Colonic mucosa (tissue), 4 donors: ENCODE data around the gene FRYL. TPM values are rescaled to one million over a fixed set of nuclear protein-coding genes. Genes with fewer than 3 reads are reported as not detected.
"Not testable (repeated sequence)": the region's sequence is repeated elsewhere in the genome, so short reads cannot be mapped to it uniquely, and the experiment has no call there.

Experiments used
- DNase-seq: peaks from one replicate; pipeline ENCODE4 v3.0.0-alpha.2; 2020
- H3K27ac ChIP-seq: fragments of 200-600 bp; one replicate; pipeline ENCODE4 v1.8.0; 2021
- H3K27me3 ChIP-seq: fragments of 200-600 bp; one replicate; pipeline ENCODE4 v1.8.0; 2021
- H3K36me3 ChIP-seq: fragments of 200-600 bp; one replicate; pipeline ENCODE4 v1.8.0; 2021
- H3K4me1 ChIP-seq: fragments of 200-600 bp; one replicate; pipeline ENCODE4 v1.8.0; 2021; ENCODE audit warnings: mild to moderate bottlenecking
- H3K4me3 ChIP-seq: fragments of 200-600 bp; one replicate; pipeline ENCODE4 v1.8.0; 2021
- H3K9ac ChIP-seq, 2 donors: one replicate each; pipeline ENCODE4 v1.7.0; 2013; ENCODE audit warnings: control low read depth in 2 of 2, low read depth in 2 of 2, low read length in 2 of 2
- H3K9me3 ChIP-seq: fragments of 200-600 bp; one replicate; pipeline ENCODE4 v1.8.0; 2021
- intact Hi-C: fragments of 100-400 bp; cut with DNase I; formaldehyde crosslinking; loops from one replicate; pipeline ENCODE4 v1.14.1; 2022
- total RNA-seq, 2 donors: library from RNA; stranded (reverse); fragmentation: NEBNext Ultra II Directional in 1 of 2; extraction: Animal tissue kit (Norgen Biotek cat#: 25700) in 1 of 2; gene quantifications; one replicate each; pipeline ENCODE4 v1.2.1, GENCODE V29; 2021
- TF ChIP-seq, protein P1 (sequence below): fragments of 200-600 bp; IDR thresholded peaks from one replicate; pipeline ENCODE4 v1.8.0; 2022; ENCODE audit warnings: antibody characterized with exemption, mild to moderate bottlenecking
- donor health status: healthy.
- donor health status: DM: no; HTN: no; CAD: no.
- donor health status: DM: no; HTN: no; CAD: no.

Gene FRYL
- total RNA-seq, 2 donors from 2014 or later: 193 to 292 TPM

DNA sequence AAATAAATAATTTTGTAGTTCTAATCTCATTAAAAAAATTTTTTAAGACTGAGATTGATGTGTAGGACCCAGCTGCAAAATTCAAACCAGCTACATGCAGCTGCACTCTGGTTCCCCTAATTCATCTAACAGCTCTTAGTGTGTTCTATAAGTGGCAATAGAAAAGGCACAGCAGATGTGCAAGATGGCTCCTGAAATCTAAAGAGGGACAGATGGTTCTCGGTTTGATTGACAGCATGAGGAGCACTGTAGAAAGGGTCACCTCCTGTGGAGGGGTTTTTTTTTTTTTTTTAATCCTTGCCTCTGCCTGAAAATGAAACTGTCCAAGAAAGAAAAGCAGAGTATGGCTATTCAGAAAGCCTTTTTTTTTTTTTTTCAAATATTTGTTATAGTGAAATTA, 33.9 kb upstream of the FRYL start:
- no peaks in the 10 kb centered on the region for H3K27me3 ChIP-seq
- no peaks in the 10 kb centered on the region for H3K9me3 ChIP-seq
- no peak overlapping the region for H3K4me3 ChIP-seq
- no peaks in the 10 kb centered on the region for H3K36me3 ChIP-seq
- intact Hi-C loops: no loop called here
- DNase-seq: no peak
- H3K9ac ChIP-seq: no peak overlapping the region
- no peak overlapping the region for H3K27ac ChIP-seq
- TF ChIP-seq, protein P1, sequence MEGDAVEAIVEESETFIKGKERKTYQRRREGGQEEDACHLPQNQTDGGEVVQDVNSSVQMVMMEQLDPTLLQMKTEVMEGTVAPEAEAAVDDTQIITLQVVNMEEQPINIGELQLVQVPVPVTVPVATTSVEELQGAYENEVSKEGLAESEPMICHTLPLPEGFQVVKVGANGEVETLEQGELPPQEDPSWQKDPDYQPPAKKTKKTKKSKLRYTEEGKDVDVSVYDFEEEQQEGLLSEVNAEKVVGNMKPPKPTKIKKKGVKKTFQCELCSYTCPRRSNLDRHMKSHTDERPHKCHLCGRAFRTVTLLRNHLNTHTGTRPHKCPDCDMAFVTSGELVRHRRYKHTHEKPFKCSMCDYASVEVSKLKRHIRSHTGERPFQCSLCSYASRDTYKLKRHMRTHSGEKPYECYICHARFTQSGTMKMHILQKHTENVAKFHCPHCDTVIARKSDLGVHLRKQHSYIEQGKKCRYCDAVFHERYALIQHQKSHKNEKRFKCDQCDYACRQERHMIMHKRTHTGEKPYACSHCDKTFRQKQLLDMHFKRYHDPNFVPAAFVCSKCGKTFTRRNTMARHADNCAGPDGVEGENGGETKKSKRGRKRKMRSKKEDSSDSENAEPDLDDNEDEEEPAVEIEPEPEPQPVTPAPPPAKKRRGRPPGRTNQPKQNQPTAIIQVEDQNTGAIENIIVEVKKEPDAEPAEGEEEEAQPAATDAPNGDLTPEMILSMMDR: no peak
- no peaks in the 10 kb centered on the region for H3K4me1 ChIP-seq

DNA sequence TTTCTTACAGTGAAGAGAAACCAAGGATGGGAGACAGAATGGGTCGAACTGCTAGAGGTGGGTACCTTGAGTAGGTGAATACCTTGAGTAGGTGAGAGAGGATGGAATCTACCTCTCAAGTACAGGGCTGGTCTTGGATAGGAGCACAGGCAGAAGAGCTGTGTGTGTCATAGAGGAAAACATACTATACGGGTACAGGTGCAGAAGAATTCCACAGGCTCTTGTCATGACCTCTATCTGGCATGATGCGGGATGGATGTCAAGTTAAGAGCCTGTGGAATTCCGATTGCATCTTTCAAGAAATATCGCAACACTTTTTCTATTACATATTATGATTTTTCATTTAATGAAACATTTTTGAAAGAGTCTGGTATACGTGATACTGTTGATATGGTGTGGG, 32.8 kb upstream of the FRYL start:
- intact Hi-C loops: no loop called here
- Histone ChIP-seq H3K27me3 (no peaks in the 10 kb centered on the region), H3K4me3 (no peak overlapping the region), H3K36me3 (no peaks in the 10 kb centered on the region), H3K4me1 (no peaks in the 10 kb centered on the region), H3K27ac (no peak overlapping the region), H3K9ac (no peak overlapping the region), H3K9me3 (no peaks in the 10 kb centered on the region)
- TF ChIP-seq, protein P1: no peak
- DNase-seq: no peak

DNA sequence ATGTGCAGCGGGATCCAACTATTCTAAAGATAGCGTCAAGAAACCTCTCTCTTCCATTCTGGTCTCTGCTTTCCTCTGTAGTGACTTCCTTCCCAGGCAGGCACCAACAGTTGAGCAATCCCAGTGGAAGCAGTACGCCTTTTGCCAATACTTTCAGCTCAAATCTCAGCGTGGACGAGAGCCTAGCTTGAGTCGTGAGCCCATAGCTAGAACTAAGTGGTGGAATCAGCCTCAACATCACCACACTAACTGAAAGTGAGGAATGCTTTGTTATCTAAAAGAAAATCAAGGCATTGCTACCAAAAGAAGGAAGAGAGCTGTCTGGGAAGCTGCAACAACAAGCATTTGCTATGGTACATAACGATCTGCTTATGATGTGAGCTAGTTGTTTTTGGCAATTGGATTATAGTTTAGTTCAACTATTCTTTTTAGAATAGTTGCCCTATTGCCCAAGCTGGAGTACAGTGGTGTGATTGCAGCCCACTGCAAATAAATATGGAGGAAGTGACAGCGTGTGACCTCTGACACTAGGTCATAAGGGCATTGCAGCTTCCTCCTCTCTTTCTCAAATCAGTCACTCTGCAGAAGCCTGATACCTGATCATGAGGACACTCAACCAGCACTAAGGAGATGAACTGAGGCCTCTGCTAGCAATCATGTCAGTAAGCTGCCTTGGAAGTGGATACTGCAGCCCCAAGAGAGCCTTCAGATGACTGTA, 24.7 kb upstream of the FRYL start:
- Histone ChIP-seq H3K36me3 (no peaks in the 10 kb centered on the region), H3K27me3 (no peaks in the 10 kb centered on the region), H3K9ac (no peak overlapping the region), H3K27ac (no peak overlapping the region), H3K4me1 (no peaks in the 10 kb centered on the region), H3K4me3 (no peak overlapping the region), H3K9me3 (no peaks in the 10 kb centered on the region)
- intact Hi-C loops: no loop called here
- no peak for DNase-seq
- TF ChIP-seq, protein P1: no peak

DNA sequence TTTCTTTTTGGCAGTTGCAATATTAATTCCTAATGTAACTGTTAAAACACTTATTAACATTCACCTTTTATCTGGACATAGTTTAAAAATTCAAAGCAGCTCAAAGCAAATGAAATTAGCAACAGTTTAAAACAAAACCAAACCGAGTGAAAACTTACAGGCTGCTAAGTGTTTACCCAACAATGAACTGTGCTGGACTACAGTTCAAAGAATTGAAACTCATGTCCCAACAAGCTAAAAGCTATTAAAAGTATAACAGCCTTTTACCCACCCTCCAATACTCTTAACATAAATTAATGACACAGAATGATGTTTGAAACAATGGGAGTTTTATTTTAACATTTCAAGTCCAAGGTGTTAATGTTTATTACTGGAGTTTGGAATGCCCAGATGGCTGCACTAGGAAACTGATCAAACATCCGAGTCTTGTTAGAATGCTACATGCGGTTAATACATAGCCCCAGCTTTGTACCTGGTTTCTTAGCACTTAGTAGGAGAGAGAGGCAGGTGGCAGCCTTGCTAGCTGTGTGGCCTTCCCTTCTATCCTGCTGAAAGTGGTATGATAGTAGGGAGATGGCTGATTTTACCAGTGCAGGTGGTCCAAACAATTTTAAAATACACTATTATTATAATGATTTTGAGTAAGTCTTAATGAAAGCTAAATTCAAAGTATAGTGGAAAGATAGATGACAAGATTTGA, 21.1 kb upstream of the FRYL start:
- Histone ChIP-seq H3K36me3 (no peaks in the 10 kb centered on the region), H3K27me3 (no peaks in the 10 kb centered on the region), H3K27ac (no peak overlapping the region), H3K4me3 (no peak overlapping the region), H3K9me3 (no peaks in the 10 kb centered on the region), H3K9ac (no peak overlapping the region), H3K4me1 (no peaks in the 10 kb centered on the region)
- intact Hi-C loops: no loop called here
- TF ChIP-seq, protein P1: no peak
- DNase-seq: no peak

DNA sequence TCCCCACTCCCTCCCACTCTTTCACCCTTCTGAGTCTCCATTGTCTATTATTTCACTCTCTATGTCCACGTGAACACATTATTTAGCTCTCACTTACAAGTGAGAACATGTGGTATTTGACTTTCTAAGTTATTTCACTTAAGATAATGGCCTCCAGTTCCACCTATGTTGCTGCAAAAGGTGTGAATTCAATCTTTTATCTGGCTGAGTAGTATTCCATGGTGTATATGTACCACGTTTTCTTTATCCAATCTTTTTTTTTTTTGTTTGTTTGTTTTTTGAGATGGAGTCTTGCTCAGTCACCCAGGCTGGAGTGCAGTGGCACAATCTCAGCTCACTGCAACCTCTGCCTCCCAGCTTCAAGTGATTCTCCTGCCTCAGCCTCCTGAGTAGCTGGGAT, 20.1 kb upstream of the FRYL start:
- DNase-seq, H3K27ac ChIP-seq, H3K9me3 ChIP-seq, intact Hi-C loops, H3K36me3 ChIP-seq, H3K27me3 ChIP-seq, H3K9ac ChIP-seq, H3K4me3 ChIP-seq, H3K4me1 ChIP-seq: not testable (repeated sequence)

DNA sequence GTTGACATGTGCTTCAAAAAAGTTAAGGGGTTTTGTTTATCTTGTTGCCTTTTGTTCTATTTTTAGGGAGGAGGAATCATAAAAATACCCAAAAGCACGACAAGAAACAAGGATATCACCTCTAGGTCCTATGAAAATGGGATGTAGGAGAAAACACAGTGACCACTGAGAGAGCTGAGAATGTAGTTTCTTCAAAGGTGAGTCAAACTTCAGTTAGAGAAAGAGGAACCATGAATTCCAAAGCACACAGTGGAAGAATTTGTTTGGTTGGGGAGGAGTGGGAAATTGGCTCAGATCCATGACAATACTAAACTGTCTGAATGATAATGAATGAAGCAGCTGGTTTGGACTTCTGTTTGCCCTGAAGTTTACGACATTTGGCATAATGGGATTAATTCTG, 19.1 kb upstream of the FRYL start:
- Histone ChIP-seq H3K4me3 (no peak overlapping the region), H3K9ac (no peak overlapping the region), H3K36me3 (no peaks in the 10 kb centered on the region), H3K4me1 (no peaks in the 10 kb centered on the region), H3K27me3 (no peaks in the 10 kb centered on the region), H3K27ac (no peak overlapping the region), H3K9me3 (no peaks in the 10 kb centered on the region)
- intact Hi-C loops: no loop called here
- no peak for DNase-seq
- TF ChIP-seq, protein P1: no peak
